C4-2B (cell line): ENCODE data around the gene PIGQ.

Experiments
- ZFX ChIP-seq: fragments of 450-650 bp; IDR thresholded peaks from 2 replicates; pipeline ENCODE4 v1.6.1; 2017
- TF ChIP-seq, protein P1 (sequence below): fragments of 450-650 bp; conservative IDR thresholded peaks from 2 replicates; pipeline ENCODE4 v1.5.1; 2017; ENCODE audit warnings: mild to moderate bottlenecking

DNA sequence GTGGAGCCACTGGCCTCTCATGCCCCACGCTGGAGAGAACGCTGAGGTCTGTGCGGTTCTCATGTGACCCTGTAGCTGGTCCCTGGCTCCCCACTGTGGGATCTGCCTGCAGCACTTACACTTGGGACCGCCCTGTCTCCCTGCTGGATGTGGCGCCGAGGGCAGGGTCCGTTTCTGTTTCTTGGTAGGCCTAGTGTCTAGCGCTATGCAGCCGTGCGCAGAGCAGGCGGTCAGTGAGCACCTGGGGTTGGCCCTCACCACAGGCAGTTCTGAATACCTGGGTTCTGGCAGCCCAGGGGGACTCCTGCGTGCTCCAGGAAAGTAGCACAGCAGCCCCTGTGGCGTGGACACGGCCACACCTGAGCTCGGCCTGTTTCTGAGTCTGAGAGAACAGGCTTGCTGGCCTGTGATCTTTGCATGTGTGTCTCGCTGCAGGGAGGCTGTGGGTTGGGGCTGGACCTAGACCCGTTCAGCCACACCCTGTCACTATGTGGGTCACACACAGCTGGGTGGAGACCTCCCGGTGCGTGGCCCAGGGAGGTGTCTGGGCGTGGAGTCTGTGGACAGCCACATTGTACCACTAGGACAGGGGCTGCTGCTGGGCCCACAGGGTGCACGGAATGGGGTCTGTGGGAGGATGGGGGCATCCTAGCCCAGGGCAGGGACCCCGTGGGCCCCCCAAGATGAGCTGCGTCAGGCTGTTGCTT lies 39.5 kb upstream of the PIGQ start:
- TF ChIP-seq, protein P1, sequence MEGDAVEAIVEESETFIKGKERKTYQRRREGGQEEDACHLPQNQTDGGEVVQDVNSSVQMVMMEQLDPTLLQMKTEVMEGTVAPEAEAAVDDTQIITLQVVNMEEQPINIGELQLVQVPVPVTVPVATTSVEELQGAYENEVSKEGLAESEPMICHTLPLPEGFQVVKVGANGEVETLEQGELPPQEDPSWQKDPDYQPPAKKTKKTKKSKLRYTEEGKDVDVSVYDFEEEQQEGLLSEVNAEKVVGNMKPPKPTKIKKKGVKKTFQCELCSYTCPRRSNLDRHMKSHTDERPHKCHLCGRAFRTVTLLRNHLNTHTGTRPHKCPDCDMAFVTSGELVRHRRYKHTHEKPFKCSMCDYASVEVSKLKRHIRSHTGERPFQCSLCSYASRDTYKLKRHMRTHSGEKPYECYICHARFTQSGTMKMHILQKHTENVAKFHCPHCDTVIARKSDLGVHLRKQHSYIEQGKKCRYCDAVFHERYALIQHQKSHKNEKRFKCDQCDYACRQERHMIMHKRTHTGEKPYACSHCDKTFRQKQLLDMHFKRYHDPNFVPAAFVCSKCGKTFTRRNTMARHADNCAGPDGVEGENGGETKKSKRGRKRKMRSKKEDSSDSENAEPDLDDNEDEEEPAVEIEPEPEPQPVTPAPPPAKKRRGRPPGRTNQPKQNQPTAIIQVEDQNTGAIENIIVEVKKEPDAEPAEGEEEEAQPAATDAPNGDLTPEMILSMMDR, result no peak
- no peak for TF ChIP-seq ZFX
